ENCODE measurements around the gene PLCH1.

GRCh38 chr3:155790272-155790925, 45.5 kb upstream of the PLCH1 start:
- TF ChIP-seq EZH2 (IDR thresholded peaks at IDR 0.05; ENCODE audit: low read depth): no peak
- no peak for TF ChIP-seq CTCF (conservative IDR thresholded peaks at IDR 0.05)
